T-cell (primary cell): Measurements from ENCODE around the gene ZNF107. TPM values are rescaled to one million over a fixed set of nuclear protein-coding genes. Genes with fewer than 3 reads are reported as not detected.
"Not testable (repeated sequence)": the region's sequence is repeated elsewhere in the genome, so short reads cannot be mapped to it uniquely, and the experiment has no call there.

Experiments
- ATAC-seq, 4 experiments: fragments of 200-7000 bp in 3 of 4; fragments of 150-1000 bp in 1 of 4; cut with Tn5 transposase; replicated peaks in 1 of 4; 1 replicate in 3 of 4; 2 replicates in 1 of 4; pipeline ENCODE4 v1.10.0; 2021; ENCODE audit warnings: moderate library complexity in 3 of 4, mild to moderate bottlenecking in 2 of 4, moderate number of reproducible peaks in 1 of 4
- CTCF ChIA-PET, 2 donors: fragments of 300-600 bp; sonication (Branson Sonifier 250); formaldehyde crosslinking; loops; one replicate each; lab custom pipeline; 2022; ENCODE audit warnings: antibody characterized with exemption in 2 of 2; lab: Charles Lee
- POLR2A ChIA-PET, 2 donors: fragments of 300-600 bp; sonication (Branson Sonifier 250); formaldehyde crosslinking; loops; one replicate each; lab custom pipeline; 2022; ENCODE audit warnings: antibody characterized with exemption in 2 of 2; lab: Charles Lee
- DNase-seq, 35 experiments: peaks; one replicate each; pipeline versions ENCODE4 v3.0.0 to v3.0.0-alpha.2; 2013 to 2023
- H3K27ac ChIP-seq: one replicate; pipeline ENCODE4 v1.5.1; 2013; ENCODE audit warnings: low read length
- H3K27me3 ChIP-seq, 2 experiments: replicated peaks in 1 of 2; 1 replicate in 1 of 2; 2 replicates in 1 of 2; pipeline versions ENCODE4 v1.6.1 to v1.7.0; 2013; ENCODE audit warnings: low read length in 1 of 2, mixed read lengths in 1 of 2; ENCODE audit not compliant: control insufficient read depth in 2 of 2, insufficient read depth in 2 of 2; ENCODE audit errors: extremely low read depth in 1 of 2
- H3K36me3 ChIP-seq, 2 donors: 1 replicate in 1 of 2; 2 replicates in 1 of 2; pipeline versions ENCODE4 v1.6.1 to v1.7.0; 2013; ENCODE audit warnings: low read length in 1 of 2; ENCODE audit not compliant: control insufficient read depth in 2 of 2, insufficient read depth in 1 of 2; ENCODE audit errors: extremely low read depth in 1 of 2
- H3K4me1 ChIP-seq, 2 experiments: 1 replicate in 1 of 2; 2 replicates in 1 of 2; pipeline versions ENCODE4 v1.6.1 to v1.7.0; 2013; ENCODE audit warnings: low read length in 2 of 2, mixed read lengths in 1 of 2; ENCODE audit not compliant: insufficient read depth in 2 of 2, control insufficient read depth in 1 of 2; ENCODE audit errors: extremely low read depth in 1 of 2
- H3K4me3 ChIP-seq, 2 donors: 1 replicate in 1 of 2; 2 replicates in 1 of 2; pipeline versions ENCODE4 v1.5.1 to v1.7.0; 2013; ENCODE audit warnings: mild to moderate bottlenecking in 2 of 2, low read length in 1 of 2, moderate library complexity in 1 of 2; ENCODE audit not compliant: control insufficient read depth in 1 of 2; ENCODE audit errors: extremely low read depth in 1 of 2
- H3K9me3 ChIP-seq: 2 replicates; pipeline ENCODE4 v1.7.0; 2013
- H3K27ac Mint-ChIP-seq, 2 donors: one replicate each; pipeline ENCODE4 v1.8.0; 2020 to 2021; ENCODE audit warnings: mild to moderate bottlenecking in 2 of 2, mixed read lengths in 2 of 2
- H3K27me3 Mint-ChIP-seq, 2 donors: one replicate each; pipeline ENCODE4 v1.8.0; 2021 to 2022; ENCODE audit warnings: mixed read lengths in 2 of 2
- H3K36me3 Mint-ChIP-seq: one replicate; pipeline ENCODE4 v1.8.0; 2021; ENCODE audit warnings: mixed read lengths
- H3K4me1 Mint-ChIP-seq, 3 donors: one replicate each; pipeline ENCODE4 v1.8.0; 2020 to 2022; ENCODE audit warnings: mixed read lengths in 3 of 3, mild to moderate bottlenecking in 1 of 3
- H3K4me3 Mint-ChIP-seq, 3 donors: one replicate each; pipeline ENCODE4 v1.8.0; 2020 to 2022; ENCODE audit warnings: mild to moderate bottlenecking in 3 of 3, mixed read lengths in 3 of 3, moderate library complexity in 3 of 3
- H3K9me3 Mint-ChIP-seq, 3 donors: one replicate each; pipeline ENCODE4 v1.8.0; 2020 to 2022; ENCODE audit warnings: mixed read lengths in 3 of 3
- WGBS: methylation state at CpG from one replicate; pipeline ENCODE4 v1.1.5; 2013; ENCODE audit warnings: missing lambda C conversion rate; ENCODE audit not compliant: insufficient coverage; 5-methylcytosine and 5-hydroxymethylcytosine counted together
- total RNA-seq, 35 experiments: library from RNA in 6 of 35; stranded (reverse) in 6 of 35; fragments of 120-200 nt in 1 of 35; gene quantifications; one replicate each; pipeline versions ENCODE4 v1.2.1 to v1.2.4 and lab custom pipeline; 2013 to 2026

ZNF107 gene
- total RNA-seq, 5 donors from 2014 or later (not counting 1 experiment from before 2014, with no cell fraction given): 15.1 to 22.6 (median 21.2) TPM

- H3K4me3 ChIP-seq: no peak overlapping the region
- ATAC-seq: no peak
- H3K36me3 ChIP-seq: peaks cover 0 to 55% of the 10 kb centered on the region in 2 donors
- Mint-ChIP-seq H3K4me3 (no peak overlapping the region), H3K4me1 (peaks cover 16 to 34% (median 32%) of the 10 kb centered on the region in 3 donors), H3K9me3 (peaks cover 0 to 6% (median 3%) of the 10 kb centered on the region in 3 donors), H3K27me3 (no peaks in the 10 kb centered on the region), H3K27ac (peak overlapping the region in 1 of 2 donors; percentile 2), H3K36me3 (peaks cover 65% of the 10 kb centered on the region)
- ChIA-PET POLR2A (interaction anchor here (0.6 kb wide), 2 partner anchors 227 to 397 kb away, joined by 3 read pairs; no protein-coding TSS in a partner anchor), CTCF (no interaction called here)
- H3K27me3 ChIP-seq: no peaks in the 10 kb centered on the region
- H3K9me3 ChIP-seq: peaks cover 4% of the 10 kb centered on the region
- peaks cover 0 to 7% of the 10 kb centered on the region in 2 experiments for H3K4me1 ChIP-seq
- DNase-seq: no peak
- no peak overlapping the region for H3K27ac ChIP-seq
Measured at GRCh38 chr7:64691831-64692230, 25.9 kb downstream of the ZNF107 start.

GRCh38 chr7:64697863-64698262, 31.9 kb downstream of the ZNF107 start:
- H3K4me1 ChIP-seq, H3K4me3 ChIP-seq, H3K27me3 ChIP-seq, POLR2A ChIA-PET, CTCF ChIA-PET, ATAC-seq, H3K27ac ChIP-seq, H3K27ac Mint-ChIP-seq, H3K4me3 Mint-ChIP-seq, H3K4me1 Mint-ChIP-seq, H3K27me3 Mint-ChIP-seq, H3K9me3 ChIP-seq, DNase-seq: not testable (repeated sequence)
- Mint-ChIP-seq H3K9me3 (peaks cover 0 to 11% (median 7%) of the 10 kb centered on the region in 3 donors), H3K36me3 (peaks cover 59% of the 10 kb centered on the region)
- peaks cover 11 to 29% of the 10 kb centered on the region in 2 donors for H3K36me3 ChIP-seq
- WGBS: 96% methylated on average over 5 of the region's 12 CpGs

GRCh38 chr7:64706625-64707292, 40.8 kb downstream of the ZNF107 start:
- ATAC-seq (no peak), DNase-seq (no peak)
- Mint-ChIP-seq H3K9me3 (peaks cover 15 to 45% (median 31%) of the 10 kb centered on the region in 3 donors), H3K36me3 (peaks cover 47% of the 10 kb centered on the region), H3K4me1 (no peaks in the 10 kb centered on the region), H3K27me3 (no peaks in the 10 kb centered on the region), H3K4me3 (peak overlapping the region in 1 of 3 donors; percentile 6), H3K27ac (no peak overlapping the region)
- H3K4me3 ChIP-seq: no peak overlapping the region
- WGBS: no CpG with 5 or more reads among the region's 2 CpGs
- H3K4me1 ChIP-seq: no peaks in the 10 kb centered on the region
- peaks cover 5 to 19% of the 10 kb centered on the region in 2 donors for H3K36me3 ChIP-seq
- CTCF ChIA-PET: no interaction called here
- peaks cover 30% of the 10 kb centered on the region for H3K9me3 ChIP-seq
- H3K27me3 ChIP-seq: no peaks in the 10 kb centered on the region
- POLR2A ChIA-PET: no interaction called here
- no peak overlapping the region for H3K27ac ChIP-seq

DNA sequence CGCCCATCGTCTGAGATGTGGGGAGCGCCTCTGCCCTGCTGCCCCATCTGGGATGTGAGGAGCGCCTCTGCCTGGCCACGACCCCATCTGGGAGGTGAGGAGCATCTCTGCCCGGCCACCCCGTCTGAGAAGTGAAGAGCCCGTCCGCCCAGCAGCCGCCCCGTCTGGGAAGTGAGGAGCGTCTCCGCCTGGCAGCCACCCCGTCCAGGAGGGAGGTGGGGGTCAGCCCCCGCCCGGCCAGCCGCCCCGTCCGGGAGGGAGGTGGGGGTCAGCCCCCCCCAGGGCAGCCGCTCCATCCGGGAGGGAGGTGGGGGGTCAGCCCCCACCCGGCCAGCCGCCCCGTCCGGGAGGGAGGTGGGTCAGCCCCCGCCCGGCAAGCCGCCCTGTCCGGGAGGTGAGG, 52.0 kb downstream of the ZNF107 start:
- WGBS: 90% methylated on average over 2 of the region's 29 CpGs
- peaks cover 16% of the 10 kb centered on the region for H3K9me3 ChIP-seq
- H3K4me1 Mint-ChIP-seq, POLR2A ChIA-PET, H3K27me3 ChIP-seq, H3K4me3 Mint-ChIP-seq, ATAC-seq, H3K27me3 Mint-ChIP-seq, H3K27ac ChIP-seq, CTCF ChIA-PET, H3K36me3 ChIP-seq, DNase-seq, H3K27ac Mint-ChIP-seq, H3K4me1 ChIP-seq, H3K36me3 Mint-ChIP-seq, H3K4me3 ChIP-seq: not testable (repeated sequence)
- peaks cover 0 to 19% (median 11%) of the 10 kb centered on the region in 3 donors for H3K9me3 Mint-ChIP-seq

GRCh38 chr7:64729089-64729848, 63.3 kb downstream of the ZNF107 start:
- Histone ChIP-seq H3K27me3 (no peaks in the 10 kb centered on the region), H3K36me3 (no peaks in the 10 kb centered on the region), H3K9me3 (no peaks in the 10 kb centered on the region), H3K4me1 (no peaks in the 10 kb centered on the region), H3K4me3 (no peak overlapping the region), H3K27ac (no peak overlapping the region)
- 67% methylated on average over 3 of the region's 3 CpGs for WGBS
- DNase-seq: no peak
- Mint-ChIP-seq H3K27me3 (no peaks in the 10 kb centered on the region), H3K36me3 (no peaks in the 10 kb centered on the region), H3K27ac (no peak overlapping the region), H3K4me3 (no peak overlapping the region), H3K9me3 (peaks cover 28 to 47% (median 37%) of the 10 kb centered on the region in 3 donors), H3K4me1 (no peaks in the 10 kb centered on the region)
- CTCF ChIA-PET: no interaction called here
- POLR2A ChIA-PET: no interaction called here
- no peak for ATAC-seq

DNA sequence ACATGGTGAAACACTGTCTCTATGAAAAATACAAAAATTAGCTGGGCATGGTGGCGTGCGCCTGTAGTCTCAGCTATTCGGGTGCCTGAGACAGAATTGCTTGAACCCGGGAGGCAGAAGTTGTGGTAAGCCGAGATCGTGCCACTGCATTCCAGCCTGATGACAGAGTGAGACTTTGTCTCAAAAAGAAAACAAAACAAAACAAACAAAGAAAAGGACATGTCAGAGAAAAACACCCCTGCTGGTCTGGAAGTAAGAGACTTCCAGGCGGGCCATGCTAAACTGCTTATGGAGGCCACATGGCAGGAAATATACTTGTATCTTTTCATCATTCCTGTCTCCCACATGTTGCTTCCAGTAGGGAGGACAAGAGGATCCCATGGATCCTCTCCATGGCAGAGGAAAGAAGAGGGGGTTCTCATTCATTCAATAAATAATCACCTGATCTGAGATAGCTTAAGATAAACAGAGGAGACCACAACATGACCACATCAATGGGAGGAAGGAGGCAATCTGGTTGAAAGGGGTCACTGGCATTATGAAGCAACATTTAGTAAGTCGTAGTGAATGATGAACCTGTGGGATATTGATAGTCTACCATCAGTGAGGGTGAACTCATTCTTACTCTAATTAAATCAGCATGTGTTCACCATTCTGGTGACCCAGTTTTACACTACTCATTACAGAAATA, 67.8 kb downstream of the ZNF107 start:
- no peak overlapping the region for H3K27ac Mint-ChIP-seq
- Histone ChIP-seq H3K27ac (no peak overlapping the region), H3K36me3 (no peaks in the 10 kb centered on the region), H3K4me3 (no peak overlapping the region), H3K27me3 (no peaks in the 10 kb centered on the region), H3K4me1 (no peaks in the 10 kb centered on the region), H3K9me3 (no peaks in the 10 kb centered on the region)
- no peaks in the 10 kb centered on the region for H3K4me1 Mint-ChIP-seq
- no peak for DNase-seq
- WGBS: 88% methylated on average over 5 of the region's 8 CpGs
- no peak for ATAC-seq
- H3K4me3 Mint-ChIP-seq: no peak overlapping the region
- H3K27me3 Mint-ChIP-seq: no peaks in the 10 kb centered on the region
- peaks cover 3 to 21% (median 18%) of the 10 kb centered on the region in 3 donors for H3K9me3 Mint-ChIP-seq
- ChIA-PET CTCF (no interaction called here), POLR2A (no interaction called here)
- no peaks in the 10 kb centered on the region for H3K36me3 Mint-ChIP-seq
